Upper lobe of left lung (tissue), 6 donors: ENCODE results near the gene CACNA1D. TPM values are rescaled to one million over a fixed set of nuclear protein-coding genes. Genes with fewer than 3 reads are reported as not detected.

Experiments used
- ATAC-seq, 2 donors: fragments of 200-7000 bp; cut with Tn5 transposase; one replicate each; pipeline ENCODE4 v1.9.1; 2022; ENCODE audit warnings: mild to moderate bottlenecking in 2 of 2, moderate library complexity in 2 of 2; ENCODE audit not compliant: low FRiP score in 2 of 2
- DNase-seq, 2 donors: peaks; one replicate each; pipeline ENCODE4 v3.0.0-alpha.2; 2019 to 2020
- H3K27ac ChIP-seq, 4 donors: fragments of 200-600 bp; sonication (generic); one replicate each; pipeline ENCODE4 v1.5.1; 2016 to 2019
- H3K27me3 ChIP-seq, 4 donors: fragments of 200-600 bp; sonication (generic); one replicate each; pipeline ENCODE4 v1.5.1; 2017 to 2019
- H3K36me3 ChIP-seq, 4 donors: fragments of 200-600 bp; sonication (generic); one replicate each; pipeline ENCODE4 v1.5.1; 2016 to 2019
- H3K4me1 ChIP-seq, 4 donors: fragments of 200-600 bp; sonication (generic); one replicate each; pipeline ENCODE4 v1.5.1; 2018 to 2019
- H3K4me3 ChIP-seq, 4 donors: fragments of 200-600 bp; sonication (generic); one replicate each; pipeline ENCODE4 v1.5.1; 2017 to 2019; ENCODE audit warnings: mild to moderate bottlenecking in 2 of 4, moderate library complexity in 1 of 4
- H3K9me3 ChIP-seq, 4 donors: fragments of 200-600 bp; sonication (generic); one replicate each; pipeline ENCODE4 v1.5.1; 2018 to 2019
- EP300 ChIP-seq, 4 donors: sonication (generic); formaldehyde crosslinking; IDR thresholded peaks; one replicate each; pipeline ENCODE4 v1.5.1; 2017; ENCODE audit warnings: antibody characterized with exemption in 4 of 4, control low read depth in 2 of 4
- POLR2A ChIP-seq, 4 donors: fragments of 450-650 bp; IDR thresholded peaks; one replicate each; pipeline ENCODE4 v1.5.1; 2016 to 2017; ENCODE audit warnings: antibody characterized with exemption in 4 of 4, mild to moderate bottlenecking in 2 of 4
- POLR2AphosphoS5 ChIP-seq, 2 donors: sonication (generic); formaldehyde crosslinking; IDR thresholded peaks; one replicate each; pipeline ENCODE4 v1.5.1; 2017; ENCODE audit warnings: antibody characterized with exemption in 2 of 2
- WGBS, 2 donors: methylation state at CpG; one replicate each; pipeline ENCODE4 v1.1.5; 2017 to 2018; 5-methylcytosine and 5-hydroxymethylcytosine counted together
- total RNA-seq, 6 donors: library from RNA; depleted of rRNA in 4 of 6; stranded (reverse); fragments of >200 nt in 4 of 6; gene quantifications; one replicate each; pipeline versions ENCODE4 v1.1.0 to v1.2.1, GENCODE V29; 2016 to 2021
- TF ChIP-seq, protein P1 (sequence below), 6 experiments: fragments of 450-650 bp in 4 of 6; fragments of 200-600 bp in 2 of 6; sonication (generic) in 2 of 6; IDR thresholded peaks; one replicate each; pipeline ENCODE4 v1.5.1; 2016 to 2019; ENCODE audit warnings: antibody characterized with exemption in 6 of 6
- donor health status: DM: no; HTN: no; CAD: no; lungs with moderate emphysema.
- donor health status: DM: no; HTN: yes; CAD: no; lungs with severe emphysema.

Gene CACNA1D
- total RNA-seq, 6 donors from 2014 or later, result 17.2 to 221 (median 30.2) TPM

DNA sequence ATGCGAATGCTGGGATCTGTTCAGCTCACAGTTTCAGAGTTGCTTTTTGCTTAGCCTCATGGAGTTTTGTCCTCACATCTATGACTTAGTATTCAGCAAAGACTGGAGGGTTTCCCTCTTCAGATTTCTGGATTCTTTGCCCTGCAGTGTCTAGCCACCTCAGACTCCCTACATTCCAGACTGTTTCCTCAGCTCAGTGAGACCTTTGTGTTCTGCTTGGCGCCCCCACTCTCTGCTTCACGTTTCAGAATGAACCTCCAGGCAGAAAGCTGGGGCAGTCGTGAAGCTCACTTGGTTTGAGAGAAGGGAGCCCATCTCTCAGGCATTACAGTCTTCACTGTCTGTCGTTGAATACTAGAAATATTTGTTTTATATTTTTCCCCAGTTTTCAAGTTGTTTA lies 118.1 kb downstream of the CACNA1D start:
- Histone ChIP-seq H3K36me3 (no peaks in the 10 kb centered on the region), H3K4me1 (peaks cover 0 to 4% (median 0%) of the 10 kb centered on the region in 4 donors), H3K9me3 (no peaks in the 10 kb centered on the region), H3K4me3 (no peak overlapping the region), H3K27me3 (no peaks in the 10 kb centered on the region), H3K27ac (no peak overlapping the region)
- ATAC-seq (no peak), DNase-seq (no peak)
- TF ChIP-seq EP300 (IDR thresholded peaks at IDR 0.05), result no peak
- TF ChIP-seq, protein P1, sequence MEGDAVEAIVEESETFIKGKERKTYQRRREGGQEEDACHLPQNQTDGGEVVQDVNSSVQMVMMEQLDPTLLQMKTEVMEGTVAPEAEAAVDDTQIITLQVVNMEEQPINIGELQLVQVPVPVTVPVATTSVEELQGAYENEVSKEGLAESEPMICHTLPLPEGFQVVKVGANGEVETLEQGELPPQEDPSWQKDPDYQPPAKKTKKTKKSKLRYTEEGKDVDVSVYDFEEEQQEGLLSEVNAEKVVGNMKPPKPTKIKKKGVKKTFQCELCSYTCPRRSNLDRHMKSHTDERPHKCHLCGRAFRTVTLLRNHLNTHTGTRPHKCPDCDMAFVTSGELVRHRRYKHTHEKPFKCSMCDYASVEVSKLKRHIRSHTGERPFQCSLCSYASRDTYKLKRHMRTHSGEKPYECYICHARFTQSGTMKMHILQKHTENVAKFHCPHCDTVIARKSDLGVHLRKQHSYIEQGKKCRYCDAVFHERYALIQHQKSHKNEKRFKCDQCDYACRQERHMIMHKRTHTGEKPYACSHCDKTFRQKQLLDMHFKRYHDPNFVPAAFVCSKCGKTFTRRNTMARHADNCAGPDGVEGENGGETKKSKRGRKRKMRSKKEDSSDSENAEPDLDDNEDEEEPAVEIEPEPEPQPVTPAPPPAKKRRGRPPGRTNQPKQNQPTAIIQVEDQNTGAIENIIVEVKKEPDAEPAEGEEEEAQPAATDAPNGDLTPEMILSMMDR (IDR thresholded peaks at IDR 0.05), result no peak
- no peak for TF ChIP-seq POLR2AphosphoS5 (IDR thresholded peaks at IDR 0.05)
- TF ChIP-seq POLR2A (IDR thresholded peaks at IDR 0.05), result no peak
- WGBS, 2 donors, result 55 to 59% methylated on average over 5 of the region's 5 CpGs

DNA sequence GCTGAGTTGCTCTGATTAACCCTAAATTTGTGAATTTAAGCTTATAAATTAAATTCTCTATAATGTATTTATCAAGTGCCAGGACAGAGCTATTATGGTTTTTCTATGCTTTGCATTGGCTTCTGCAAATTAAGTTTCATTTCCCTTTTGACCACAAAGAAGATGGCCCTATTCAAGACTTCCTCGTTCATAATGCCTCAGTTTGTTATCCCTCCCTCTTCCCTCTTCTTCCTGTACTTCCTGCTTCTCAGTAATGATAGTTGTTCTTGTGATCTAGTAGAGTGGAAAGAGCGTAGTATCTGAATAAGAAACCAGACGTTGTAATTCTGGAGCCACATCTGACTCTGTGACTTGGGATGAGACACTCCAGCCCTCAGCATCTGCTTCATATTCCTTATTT lies 118.7 kb downstream of the CACNA1D start:
- DNase-seq (no peak), ATAC-seq (peak in 1 of 2 donors; percentile 78)
- peaks cover 0 to 5% (median 2%) of the 10 kb centered on the region in 4 donors for H3K4me1 ChIP-seq
- H3K9me3 ChIP-seq, result no peaks in the 10 kb centered on the region
- no peak overlapping the region for H3K4me3 ChIP-seq
- no peaks in the 10 kb centered on the region for H3K36me3 ChIP-seq
- WGBS, 2 donors, result 39 to 52% methylated on average over 3 of the region's 3 CpGs
- H3K27ac ChIP-seq, result no peak overlapping the region
- H3K27me3 ChIP-seq, result no peaks in the 10 kb centered on the region
- TF ChIP-seq POLR2AphosphoS5 (IDR thresholded peaks at IDR 0.05) (no peak), POLR2A (IDR thresholded peaks at IDR 0.05) (no peak), EP300 (IDR thresholded peaks at IDR 0.05) (no peak)
- TF ChIP-seq, protein P1 (IDR thresholded peaks at IDR 0.05), result no peak

DNA sequence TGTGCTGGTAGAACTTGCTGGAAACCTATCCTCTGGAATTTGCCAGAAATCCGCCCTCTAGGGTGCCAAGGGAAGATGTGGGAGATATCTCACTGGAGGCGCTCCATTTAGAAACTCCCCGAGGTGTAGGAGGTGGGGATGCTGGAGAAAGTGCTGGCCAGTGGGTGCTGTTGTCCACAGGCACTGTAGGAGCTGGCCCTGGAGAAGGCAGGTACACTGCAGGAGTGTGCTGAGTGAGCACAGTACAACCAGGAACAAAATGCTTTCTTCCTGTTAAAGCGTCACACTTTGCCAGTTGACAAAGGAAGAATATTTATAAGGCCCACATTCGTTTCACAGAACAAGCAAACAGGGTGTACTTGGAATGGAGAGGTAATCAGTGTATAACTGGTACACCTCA lies 119.9 kb downstream of the CACNA1D start:
- WGBS, 2 donors, result 74 to 85% methylated on average over 5 of the region's 5 CpGs
- no peak for DNase-seq
- Histone ChIP-seq H3K4me1 (peaks cover 0 to 9% (median 2%) of the 10 kb centered on the region in 4 donors), H3K4me3 (no peak overlapping the region), H3K36me3 (no peaks in the 10 kb centered on the region), H3K9me3 (no peaks in the 10 kb centered on the region), H3K27ac (no peak overlapping the region), H3K27me3 (no peaks in the 10 kb centered on the region)
- ATAC-seq, result no peak
- TF ChIP-seq POLR2AphosphoS5 (IDR thresholded peaks at IDR 0.05), result no peak
- TF ChIP-seq, protein P1 (IDR thresholded peaks at IDR 0.05), result no peak
- no peak for TF ChIP-seq POLR2A (IDR thresholded peaks at IDR 0.05)
- TF ChIP-seq EP300 (IDR thresholded peaks at IDR 0.05), result no peak

DNA sequence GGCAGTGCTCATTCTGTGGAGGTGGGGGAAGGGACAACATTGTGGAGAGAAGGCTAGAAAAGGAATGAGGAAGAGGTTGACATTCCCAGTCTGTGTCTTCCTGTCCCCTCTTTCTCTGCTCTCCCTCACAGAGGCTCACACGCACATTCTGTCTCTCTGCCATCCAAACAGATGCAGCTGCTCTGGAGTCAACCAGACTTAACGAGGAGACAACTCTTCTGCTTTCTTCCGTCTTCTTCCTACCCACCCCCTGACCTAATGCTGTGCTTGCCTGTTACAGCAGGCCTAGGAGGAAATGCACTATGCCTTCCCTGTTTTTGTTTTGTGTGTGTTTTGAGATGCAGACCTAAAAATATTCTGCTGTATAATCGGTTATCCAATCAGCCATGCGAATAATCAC lies 121.9 kb downstream of the CACNA1D start:
- Histone ChIP-seq H3K36me3 (no peaks in the 10 kb centered on the region), H3K27me3 (no peaks in the 10 kb centered on the region), H3K27ac (peak overlapping the region in 2 of 4 donors; percentile 7 to 44), H3K4me3 (no peak overlapping the region), H3K4me1 (peaks cover 0 to 9% (median 2%) of the 10 kb centered on the region in 4 donors), H3K9me3 (no peaks in the 10 kb centered on the region)
- 51% methylated on average over 5 of the region's 5 CpGs for WGBS, 2 donors
- DNase-seq (no peak), ATAC-seq (peak in 1 of 2 donors; percentile 48)
- TF ChIP-seq, protein P1 (IDR thresholded peaks at IDR 0.05), result no peak
- TF ChIP-seq EP300 (IDR thresholded peaks at IDR 0.05), result no peak
